GM21528 (cell line): ENCODE measurements around the gene GNAL.

ENCODE experiments used
- ATAC-seq: cut with Tn5 transposase; IDR thresholded peaks from one replicate; pipeline ENCODE4 v1.9.1; 2021; ENCODE audit warnings: mild to moderate bottlenecking, moderate library complexity; ENCODE audit not compliant: unreplicated experiment, low FRiP score

Gene GNAL

DNA sequence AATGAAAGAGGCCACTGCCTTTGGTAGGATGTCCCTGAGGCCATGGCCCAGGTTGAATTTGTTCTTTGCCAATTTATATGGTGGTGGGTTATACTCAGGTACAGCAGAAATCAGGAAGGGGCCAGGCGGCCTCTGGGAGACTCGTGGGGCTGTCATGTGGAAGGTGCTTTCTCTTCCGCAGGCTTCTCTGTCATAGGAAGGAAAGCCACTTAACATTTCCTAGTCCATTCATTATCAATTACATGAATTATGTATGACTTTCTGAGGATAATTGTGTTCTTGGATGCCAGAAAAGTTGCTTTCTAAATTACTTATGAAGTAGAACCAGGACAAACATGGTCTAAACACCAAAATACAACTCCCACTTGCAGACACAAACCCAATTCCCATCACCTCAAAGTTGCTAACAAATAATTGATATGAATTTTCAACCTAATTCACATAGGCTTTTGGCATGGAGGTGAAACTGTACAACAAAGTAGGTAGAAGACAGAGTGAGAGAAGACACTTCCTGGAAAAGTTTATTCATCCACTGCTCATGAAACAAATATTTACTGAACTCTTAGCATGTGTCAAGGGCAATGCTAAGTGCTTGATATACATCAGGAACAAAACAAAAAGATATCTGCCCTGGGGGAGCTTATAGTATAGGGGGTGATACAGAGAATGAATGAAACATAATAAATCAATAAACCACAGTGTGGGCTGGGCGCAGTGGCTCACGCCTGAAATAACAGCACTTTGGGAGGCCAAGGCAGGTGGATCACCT lies 111.7 kb downstream of the GNAL start:
- ATAC-seq = no peak

DNA sequence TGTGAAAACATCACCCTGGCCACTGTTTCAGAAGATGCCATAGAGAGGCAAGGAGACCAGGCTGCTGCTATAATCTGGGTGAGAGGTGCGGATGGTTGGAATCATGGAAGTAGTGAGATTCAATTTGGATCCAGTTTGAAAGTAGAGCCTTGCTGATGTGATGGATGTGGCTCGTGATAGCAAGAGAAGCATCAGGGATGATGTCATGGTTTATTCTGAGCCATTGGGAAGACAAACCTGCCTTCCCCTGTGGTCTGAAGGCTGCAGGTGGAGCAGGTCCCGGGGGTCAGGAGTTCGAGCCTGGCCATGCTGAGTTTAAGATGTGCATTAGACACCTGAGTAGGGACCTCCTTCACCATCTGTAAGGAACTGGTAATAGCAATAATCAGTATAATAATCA lies 112.5 kb downstream of the GNAL start:
- ATAC-seq = no peak

- no peak for ATAC-seq
Observed at GRCh38 chr18:11802158-11802557, 113.1 kb downstream of the GNAL start.

DNA sequence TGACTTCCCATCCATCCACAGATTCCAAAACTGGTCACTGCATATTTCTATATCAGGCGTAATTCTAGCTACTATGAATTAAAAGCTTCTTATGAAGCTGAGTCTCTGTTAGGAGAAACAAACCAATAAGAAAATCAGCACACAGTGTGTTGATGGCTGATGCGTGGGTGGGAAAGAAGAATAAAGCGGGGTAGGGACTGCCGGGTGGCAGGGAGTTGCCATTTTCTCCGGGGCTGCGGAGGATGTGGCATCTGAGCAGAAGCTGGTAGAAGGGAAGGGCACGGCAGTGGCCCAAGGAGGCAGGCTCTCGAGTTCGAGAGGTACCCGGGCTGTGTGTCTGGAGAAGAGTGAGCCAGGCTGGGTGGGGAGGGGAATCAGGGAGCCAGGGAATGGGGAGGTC lies 113.5 kb downstream of the GNAL start:
- no peak for ATAC-seq

DNA sequence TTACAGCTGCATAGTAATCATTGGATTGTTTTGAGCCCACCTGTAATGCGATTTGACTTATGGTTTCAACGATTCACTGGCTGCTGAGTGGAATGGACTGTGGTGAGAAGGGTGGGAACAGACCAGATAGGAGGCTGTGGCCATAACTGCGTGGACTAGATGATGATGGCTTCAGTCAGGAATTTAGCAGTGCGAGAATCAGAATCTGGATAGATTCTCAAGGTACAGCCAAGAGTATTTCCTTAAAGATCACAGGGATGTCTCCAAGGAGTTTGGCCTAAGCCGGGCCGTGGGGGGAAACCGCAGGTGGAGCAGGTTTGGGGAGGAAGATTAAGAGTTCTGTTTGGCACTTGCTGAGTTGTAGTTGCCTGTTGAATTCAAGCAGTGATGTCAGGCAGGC lies 118.2 kb downstream of the GNAL start:
- no peak for ATAC-seq

GRCh38 chr18:11808001-11808855 lies 119.2 kb downstream of the GNAL start:
- ATAC-seq = no peak

GRCh38 chr18:11809895-11810294 lies 120.8 kb downstream of the GNAL start:
- ATAC-seq = no peak

GRCh38 chr18:11810379-11810778 lies 121.3 kb downstream of the GNAL start:
- ATAC-seq = no peak

GRCh38 chr18:11811009-11811408 lies 121.9 kb downstream of the GNAL start:
- no peak for ATAC-seq

DNA sequence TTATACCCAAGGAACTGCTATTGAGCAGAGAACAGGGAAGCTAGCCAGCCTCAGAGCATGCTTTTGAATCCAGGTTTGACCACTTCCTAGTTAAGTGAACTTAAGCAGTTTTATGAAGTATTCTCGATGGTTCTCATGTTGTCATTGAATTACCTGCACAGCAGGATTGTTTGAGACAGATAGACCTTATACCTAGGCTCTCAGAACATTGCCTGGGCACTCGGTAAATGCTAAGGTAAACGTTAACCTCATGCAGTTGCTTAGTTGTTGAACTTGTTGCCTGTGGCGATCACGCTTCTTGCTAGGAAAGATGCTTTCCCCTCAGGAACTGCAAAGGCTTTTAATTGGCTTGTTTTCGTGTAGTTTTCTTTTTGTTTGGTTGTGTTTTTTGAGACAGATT lies 128.2 kb downstream of the GNAL start:
- no peak for ATAC-seq

DNA sequence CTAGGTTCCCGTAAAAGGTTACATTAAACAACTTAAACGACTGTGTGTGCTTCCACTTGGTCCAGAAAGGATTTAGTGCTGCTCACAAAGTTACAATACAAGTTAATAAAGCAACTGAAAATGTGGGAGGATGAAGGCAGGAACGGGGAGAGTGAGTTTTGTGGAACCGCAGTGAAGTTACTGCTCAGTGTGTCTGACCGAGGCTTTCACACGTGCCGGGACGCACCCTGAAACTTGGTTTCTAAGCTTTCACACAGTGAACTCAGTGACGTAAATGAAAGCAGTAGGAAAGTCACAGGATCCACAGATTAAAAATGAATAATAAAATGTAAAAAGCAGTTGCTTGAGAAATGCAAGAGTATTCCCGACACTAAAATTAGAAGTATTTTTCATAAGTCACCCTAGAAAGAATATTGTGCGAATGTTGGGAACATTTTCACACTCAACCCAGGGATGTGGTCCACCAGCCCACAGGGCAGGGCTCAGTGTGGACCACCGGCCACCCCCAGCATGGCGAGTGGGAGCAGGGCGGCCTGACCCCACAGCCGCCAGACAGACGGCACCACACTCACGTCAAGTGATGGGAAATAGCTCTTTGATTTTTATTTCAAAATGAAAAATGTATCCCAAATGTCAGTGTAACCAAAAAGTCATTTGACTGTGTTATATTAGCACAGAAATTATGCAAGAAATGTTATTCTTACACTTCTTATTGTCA lies 129.6 kb downstream of the GNAL start:
- no peak for ATAC-seq

- no peak for ATAC-seq
Observed at GRCh38 chr18:11819938-11820337, 130.9 kb downstream of the GNAL start.

- ATAC-seq = no peak
Observed at GRCh38 chr18:11820697-11821096, 131.6 kb downstream of the GNAL start.

- no peak for ATAC-seq
Observed at GRCh38 chr18:11821208-11821607, 132.1 kb downstream of the GNAL start.

DNA sequence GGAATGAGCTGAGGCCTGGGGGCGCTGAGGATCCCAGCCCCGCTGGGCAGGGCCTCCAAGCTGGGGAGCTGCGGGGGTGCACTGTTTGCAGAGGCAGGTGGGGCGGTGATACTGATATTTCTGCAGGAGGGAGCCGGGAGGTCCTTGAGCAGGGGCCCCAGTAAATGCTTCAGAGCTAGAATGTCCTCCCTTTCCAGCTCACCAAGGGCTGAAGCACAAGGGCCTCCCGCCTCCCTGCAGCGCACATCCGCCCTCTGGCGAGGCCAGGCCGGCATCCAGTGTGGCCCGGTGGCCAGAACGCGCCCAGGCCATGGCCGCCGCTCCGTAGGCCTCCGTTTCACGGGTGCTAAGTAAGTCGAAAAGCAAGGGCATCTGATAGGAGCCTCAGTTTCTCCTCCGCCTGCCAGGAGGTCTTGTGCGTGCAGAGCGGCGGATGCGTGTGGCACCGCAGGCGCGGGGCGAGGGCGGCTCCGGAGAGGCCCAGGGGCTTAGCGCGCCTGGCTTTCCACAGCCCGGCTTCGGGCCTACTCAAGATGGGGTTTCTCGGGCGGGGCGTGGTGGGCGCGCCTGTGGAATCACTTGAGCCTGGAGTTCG lies 132.7 kb downstream of the GNAL start:
- ATAC-seq = no peak

DNA sequence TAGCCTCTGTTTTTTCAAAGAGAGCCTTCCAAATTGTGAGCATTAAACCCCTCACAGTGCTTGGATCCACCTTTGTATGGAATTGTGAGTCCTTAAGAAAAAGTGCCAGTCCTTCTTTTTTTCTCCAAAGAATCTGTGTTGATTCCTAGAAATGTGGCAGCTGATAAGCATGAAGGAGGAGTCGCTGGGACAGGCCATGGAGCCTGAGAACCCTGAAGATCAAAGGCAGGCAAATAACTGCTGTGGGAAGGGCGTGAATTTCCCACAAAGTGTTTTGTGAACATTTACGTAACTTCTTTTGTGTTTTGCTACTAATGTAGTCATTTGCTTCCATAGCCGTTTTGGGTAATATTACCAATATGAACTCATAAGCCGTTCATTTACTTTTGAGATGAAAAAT lies 134.5 kb downstream of the GNAL start:
- ATAC-seq = no peak

DNA sequence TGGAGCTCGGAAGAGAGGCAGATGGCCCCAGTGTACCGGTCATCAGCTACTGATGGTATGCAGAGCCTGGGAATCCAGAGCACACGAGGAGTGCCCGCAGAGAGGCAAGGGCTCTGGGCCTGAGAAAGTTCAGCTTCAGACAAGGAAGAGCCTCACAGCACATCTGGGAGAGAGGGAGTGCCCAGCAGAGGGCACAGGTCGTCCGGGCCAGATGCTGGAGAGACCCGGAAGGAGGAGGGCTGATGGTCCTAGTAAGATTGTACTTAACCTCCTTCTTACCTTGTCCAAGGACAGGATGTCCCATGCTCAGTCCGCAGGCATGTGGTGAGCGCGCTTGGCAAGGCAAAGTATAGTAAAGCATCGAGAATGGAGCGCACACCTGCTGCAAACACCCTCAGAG lies 137.8 kb downstream of the GNAL start:
- ATAC-seq = no peak

DNA sequence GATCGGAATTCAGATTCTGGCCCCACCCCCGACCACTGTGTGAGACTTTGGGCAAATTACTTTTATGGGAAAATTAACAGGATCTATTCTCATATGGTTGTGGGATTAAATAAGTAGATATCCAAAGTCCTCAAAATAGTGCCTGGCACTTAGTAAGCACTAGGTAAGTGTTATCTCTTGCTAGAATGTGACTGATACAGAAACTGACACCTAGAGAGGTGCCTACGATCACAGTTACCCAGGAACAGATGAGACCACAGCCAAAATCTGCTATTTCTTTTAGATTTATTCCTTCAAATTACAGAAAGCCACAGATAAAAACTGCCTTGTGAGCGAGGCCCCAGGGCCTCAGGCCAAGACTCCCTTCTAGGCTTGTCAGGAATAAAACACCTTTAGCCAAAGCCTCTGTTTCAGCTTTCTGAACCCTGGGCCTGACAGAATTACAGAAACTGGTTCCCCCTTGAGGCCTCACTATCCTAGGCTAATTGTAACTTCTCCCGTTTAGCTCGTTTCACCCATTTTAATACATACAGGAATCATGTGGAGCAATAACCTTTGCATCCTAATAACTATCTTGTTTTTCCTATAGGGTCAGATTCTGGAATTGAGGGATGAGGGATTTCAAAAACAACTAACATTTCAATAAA lies 139.8 kb downstream of the GNAL start:
- ATAC-seq = no peak

- ATAC-seq = no peak
Observed at GRCh38 chr18:11830585-11830984, 141.5 kb downstream of the GNAL start.

DNA sequence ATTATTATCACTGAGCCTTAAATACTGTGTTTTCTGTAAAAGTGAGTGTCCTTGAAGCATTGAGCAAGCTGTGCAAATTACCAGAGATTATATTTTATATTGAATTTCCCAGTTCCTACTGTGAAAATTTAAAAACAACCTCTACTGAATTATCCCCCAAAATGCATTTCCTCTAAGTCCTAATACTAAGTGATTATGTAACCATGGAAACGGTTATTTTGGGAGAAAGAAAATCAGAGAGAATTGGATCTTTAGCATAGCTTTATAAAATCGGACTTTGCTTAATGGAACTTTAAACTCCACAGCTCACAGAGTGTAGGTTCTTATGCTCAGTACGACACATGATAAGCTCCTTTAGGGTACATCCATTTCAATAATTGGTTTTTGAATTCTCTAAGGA lies 142.9 kb downstream of the GNAL start:
- no peak for ATAC-seq
